Gastrocnemius medialis (tissue), 4 donors: Measurements from ENCODE around the gene RNASEH2B. TPM values are rescaled to one million over a fixed set of nuclear protein-coding genes. Genes with fewer than 3 reads are reported as not detected.

Source experiments
- ATAC-seq, 2 donors: fragments of 150-250 bp; one replicate each; pipeline ENCODE4 v1.9.1; 2016
- DNase-seq, 2 donors: peaks; one replicate each; pipeline ENCODE4 v3.0.0-alpha.2; 2019
- H3K27ac ChIP-seq, 4 donors: fragments of 200-600 bp; sonication (generic); 1 replicate in 1 of 4; 2 replicates in 3 of 4; pipeline ENCODE4 v1.5.1; 2016 to 2018; ENCODE audit warnings: mild to moderate bottlenecking in 2 of 4, moderate library complexity in 1 of 4
- H3K27me3 ChIP-seq, 3 donors: fragments of 200-600 bp; sonication (generic) in 2 of 3; 1 replicate in 1 of 3; 2 replicates in 2 of 3; pipeline versions ENCODE4 v1.5.1 to v1.6.0; 2016 to 2019; ENCODE audit warnings: mild to moderate bottlenecking in 1 of 3, moderate library complexity in 1 of 3
- H3K36me3 ChIP-seq, 2 donors: fragments of 200-600 bp; sonication (generic) in 1 of 2; one replicate each; pipeline ENCODE4 v1.5.1; 2017 to 2018
- H3K4me1 ChIP-seq, 2 donors: fragments of 200-600 bp; sonication (generic) in 1 of 2; one replicate each; pipeline ENCODE4 v1.5.1; 2016 to 2017; ENCODE audit warnings: mild to moderate bottlenecking in 2 of 2
- H3K4me3 ChIP-seq, 4 donors: fragments of 200-600 bp; sonication (generic) in 3 of 4; 1 replicate in 1 of 4; 2 replicates in 3 of 4; pipeline ENCODE4 v1.5.1; 2016 to 2019; ENCODE audit warnings: mild to moderate bottlenecking in 2 of 4
- H3K9me3 ChIP-seq, 3 donors: fragments of 200-600 bp; sonication (generic) in 2 of 3; 1 replicate in 1 of 3; 2 replicates in 2 of 3; pipeline ENCODE4 v1.5.1; 2016 to 2019
- CTCF ChIP-seq, 5 experiments: fragments of 450-650 bp in 3 of 5; fragments of 200-600 bp in 2 of 5; sonication (generic) in 2 of 5; IDR thresholded peaks in 4 of 5; conservative IDR thresholded peaks in 1 of 5; 1 replicate in 4 of 5; 2 replicates in 1 of 5; pipeline ENCODE4 v1.5.1; 2016 to 2019; ENCODE audit warnings: antibody characterized with exemption in 5 of 5, mild to moderate bottlenecking in 3 of 5, moderate library complexity in 3 of 5
- POLR2A ChIP-seq, 2 donors: fragments of 450-650 bp; IDR thresholded peaks; one replicate each; pipeline ENCODE4 v1.6.1; 2017; ENCODE audit warnings: antibody characterized with exemption in 2 of 2, mild to moderate bottlenecking in 2 of 2, moderate library complexity in 2 of 2
- in situ Hi-C, 4 donors: fragments of 200-750 bp; cut with MboI; loops; one replicate each; pipeline versions ENCODE4 v1.15.0 to v1.8.0; 2017; ENCODE audit warnings: low sequenced_read_pairs in 4 of 4
- intact Hi-C: fragments of 100-400 bp; cut with DNase I; formaldehyde crosslinking; loops from one replicate; pipeline ENCODE4 v1.15.1; 2023; ENCODE audit warnings: low total_unique reads
- total RNA-seq, 4 donors: library from RNA; depleted of rRNA; stranded (reverse); fragments of >200 nt; gene quantifications; one replicate each; pipeline versions ENCODE4 v1.1.0 to v1.2.3, GENCODE V29; 2016

Gene RNASEH2B
- total RNA-seq, 4 donors from 2014 or later = 9.3 to 24.7 (median 11.1) TPM

DNA sequence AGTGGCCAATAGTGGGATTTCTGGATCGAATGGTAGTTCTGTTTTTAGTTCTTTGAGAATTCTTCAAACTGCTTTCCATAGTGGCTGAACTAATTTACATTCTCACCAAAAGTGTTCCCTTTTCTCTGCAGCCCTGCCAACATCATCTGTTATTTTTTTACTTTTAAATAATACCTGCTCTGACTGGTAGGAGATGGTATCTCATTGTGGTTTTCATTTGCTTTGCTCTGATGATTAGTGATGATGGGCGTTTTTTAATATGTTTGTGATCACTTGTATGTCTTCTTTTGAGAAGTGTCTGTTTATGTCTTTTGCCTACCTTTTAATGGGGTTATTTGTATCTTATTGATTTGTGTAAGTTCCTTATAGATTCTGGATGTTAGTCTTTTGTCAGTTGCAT lies 48.0 kb downstream of the RNASEH2B start:
- DNase-seq = no peak
- no peaks in the 10 kb centered on the region for H3K9me3 ChIP-seq
- in situ Hi-C loops (no loop called here), intact Hi-C loops (loop anchor here (10.0 kb wide), 1 partner anchor 107 kb away; no protein-coding TSS in a partner anchor)
- ATAC-seq = no peak
- TF ChIP-seq CTCF (IDR thresholded peaks at IDR 0.05 in 4 of 5, conservative IDR thresholded peaks at IDR 0.05 in 1 of 5) (no peak), POLR2A (IDR thresholded peaks at IDR 0.05) (no peak)
- H3K36me3 ChIP-seq = no peaks in the 10 kb centered on the region
- no peak overlapping the region for H3K4me3 ChIP-seq
- no peaks in the 10 kb centered on the region for H3K4me1 ChIP-seq
- no peak overlapping the region for H3K27ac ChIP-seq
- H3K27me3 ChIP-seq = no peaks in the 10 kb centered on the region

GRCh38 chr13:50969691-50970090 lies 60.1 kb downstream of the RNASEH2B start:
- DNase-seq = no peak
- no peaks in the 10 kb centered on the region for H3K9me3 ChIP-seq
- ATAC-seq = no peak
- no peaks in the 10 kb centered on the region for H3K27me3 ChIP-seq
- no peaks in the 10 kb centered on the region for H3K36me3 ChIP-seq
- TF ChIP-seq POLR2A (IDR thresholded peaks at IDR 0.05) (no peak), CTCF (IDR thresholded peaks at IDR 0.05 in 4 of 5, conservative IDR thresholded peaks at IDR 0.05 in 1 of 5) (no peak)
- in situ Hi-C loops (no loop called here), intact Hi-C loops (no loop called here)
- no peak overlapping the region for H3K4me3 ChIP-seq
- no peak overlapping the region for H3K27ac ChIP-seq
- no peaks in the 10 kb centered on the region for H3K4me1 ChIP-seq

GRCh38 chr13:50970956-50971355 lies 61.4 kb downstream of the RNASEH2B start:
- Histone ChIP-seq H3K36me3 (no peaks in the 10 kb centered on the region), H3K27me3 (no peaks in the 10 kb centered on the region), H3K4me3 (no peak overlapping the region), H3K4me1 (no peaks in the 10 kb centered on the region), H3K27ac (no peak overlapping the region), H3K9me3 (no peaks in the 10 kb centered on the region)
- ATAC-seq (no peak), DNase-seq (no peak)
- in situ Hi-C loops = no loop called here
- TF ChIP-seq POLR2A (IDR thresholded peaks at IDR 0.05) (no peak), CTCF (IDR thresholded peaks at IDR 0.05 in 4 of 5, conservative IDR thresholded peaks at IDR 0.05 in 1 of 5) (no peak)
- intact Hi-C loops = no loop called here

DNA sequence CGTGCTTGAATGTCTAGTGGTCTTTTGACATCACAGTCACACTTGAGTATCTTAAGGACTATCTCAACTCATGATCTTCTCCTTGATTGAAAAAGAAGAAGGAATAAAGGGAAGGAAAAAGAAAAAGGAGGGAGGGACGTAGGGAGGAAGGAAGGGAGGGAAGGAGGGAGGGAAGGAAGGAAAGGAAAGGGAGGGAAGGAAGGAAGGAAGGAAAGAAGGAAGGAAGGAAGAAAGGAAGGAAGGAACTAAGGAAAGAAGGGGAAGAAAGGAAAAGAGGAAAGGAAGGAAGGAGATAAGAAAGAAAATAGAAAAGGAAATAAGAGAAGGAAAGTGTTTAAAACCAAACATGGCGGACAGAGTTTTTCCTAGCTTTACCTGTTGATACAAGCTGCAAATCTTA lies 64.7 kb downstream of the RNASEH2B start:
- Histone ChIP-seq H3K4me3 (no peak overlapping the region), H3K27ac (no peak overlapping the region), H3K36me3 (no peaks in the 10 kb centered on the region), H3K27me3 (no peaks in the 10 kb centered on the region), H3K9me3 (no peaks in the 10 kb centered on the region), H3K4me1 (no peaks in the 10 kb centered on the region)
- intact Hi-C loops = no loop called here
- TF ChIP-seq CTCF (IDR thresholded peaks at IDR 0.05 in 4 of 5, conservative IDR thresholded peaks at IDR 0.05 in 1 of 5) = no peak
- TF ChIP-seq POLR2A (IDR thresholded peaks at IDR 0.05) = no peak
- in situ Hi-C loops = no loop called here
- no peak for ATAC-seq
- DNase-seq = no peak

- intact Hi-C loops = no loop called here
- no peak overlapping the region for H3K27ac ChIP-seq
- DNase-seq (no peak), ATAC-seq (no peak)
- no peaks in the 10 kb centered on the region for H3K27me3 ChIP-seq
- no peak overlapping the region for H3K4me3 ChIP-seq
- no peaks in the 10 kb centered on the region for H3K4me1 ChIP-seq
- H3K9me3 ChIP-seq = no peaks in the 10 kb centered on the region
- no peaks in the 10 kb centered on the region for H3K36me3 ChIP-seq
- in situ Hi-C loops = no loop called here
- no peak for TF ChIP-seq POLR2A (IDR thresholded peaks at IDR 0.05)
- TF ChIP-seq CTCF (IDR thresholded peaks at IDR 0.05 in 4 of 5, conservative IDR thresholded peaks at IDR 0.05 in 1 of 5) = no peak
Observed at GRCh38 chr13:50979187-50979586, 69.6 kb downstream of the RNASEH2B start.
